Astrocyte (in vitro differentiated cells and primary cell): ENCODE measurements around the gene FGF9. TPM values are rescaled to one million over a fixed set of nuclear protein-coding genes. Genes with fewer than 3 reads are reported as not detected.

ENCODE experiments used
- DNase-seq: peaks from one replicate; pipeline ENCODE4 v3.0.0-alpha.2; 2010; ENCODE audit warnings: low read depth
- FAIRE-seq: peaks from 2 replicates; lab custom pipeline; 2011; peaks lifted over from hg19 to GRCh38; lab: Jason Lieb, UNC
- H2AFZ ChIP-seq: 2 replicates; pipeline ENCODE4 v1.6.0; 2012; ENCODE audit warnings: low read depth, low read length, inconsistent platforms
- H3K27ac ChIP-seq: 2 replicates; pipeline ENCODE4 v1.5.1; 2011; ENCODE audit warnings: low read depth, low read length, inconsistent platforms
- H3K27me3 ChIP-seq: 2 replicates; pipeline ENCODE4 v1.6.0; 2011; ENCODE audit warnings: low read length, inconsistent platforms; ENCODE audit not compliant: insufficient read depth
- H3K36me3 ChIP-seq: 2 replicates; pipeline ENCODE4 v1.5.1; 2011; ENCODE audit warnings: low read length, inconsistent platforms; ENCODE audit not compliant: insufficient read depth
- H3K4me1 ChIP-seq: 2 replicates; pipeline ENCODE4 v1.5.1; 2011; ENCODE audit warnings: low read length, inconsistent platforms; ENCODE audit not compliant: insufficient read depth
- H3K4me2 ChIP-seq: 2 replicates; pipeline ENCODE4 v1.6.0; 2012; ENCODE audit warnings: low read length, inconsistent platforms
- H3K4me3 ChIP-seq: 2 replicates; pipeline ENCODE4 v1.5.1; 2011; ENCODE audit warnings: low read depth, mild to moderate bottlenecking, low read length, inconsistent platforms; ENCODE audit not compliant: insufficient read depth
- H3K79me2 ChIP-seq: 2 replicates; pipeline ENCODE4 v1.6.0; 2012; ENCODE audit warnings: mild to moderate bottlenecking, low read length, inconsistent platforms; ENCODE audit not compliant: insufficient read depth
- H3K9ac ChIP-seq: 2 replicates; pipeline ENCODE4 v1.6.0; 2012; ENCODE audit warnings: mild to moderate bottlenecking, low read length, inconsistent platforms
- H3K9me3 ChIP-seq: 2 replicates; pipeline ENCODE4 v1.5.1; 2012; ENCODE audit warnings: low read depth, mild to moderate bottlenecking, low read length, inconsistent platforms; ENCODE audit not compliant: insufficient read depth
- H4K20me1 ChIP-seq: 2 replicates; pipeline ENCODE4 v1.6.0; 2012; ENCODE audit warnings: low read length, inconsistent platforms; ENCODE audit not compliant: insufficient read depth
- H3K27ac Mint-ChIP-seq: one replicate; pipeline ENCODE4 v1.8.0; 2021; ENCODE audit warnings: mild to moderate bottlenecking, mixed read lengths; ENCODE audit not compliant: unreplicated experiment
- H3K27me3 Mint-ChIP-seq: one replicate; pipeline ENCODE4 v1.8.0; 2021; ENCODE audit warnings: low read depth, mixed read lengths; ENCODE audit not compliant: unreplicated experiment
- H3K36me3 Mint-ChIP-seq: one replicate; pipeline ENCODE4 v1.8.0; 2021; ENCODE audit warnings: low read depth, mixed read lengths; ENCODE audit not compliant: unreplicated experiment
- H3K4me1 Mint-ChIP-seq: one replicate; pipeline ENCODE4 v1.8.0; 2021; ENCODE audit warnings: low read depth, mixed read lengths; ENCODE audit not compliant: unreplicated experiment
- H3K4me3 Mint-ChIP-seq: one replicate; pipeline ENCODE4 v1.8.0; 2021; ENCODE audit warnings: mild to moderate bottlenecking, moderate library complexity, mixed read lengths; ENCODE audit not compliant: unreplicated experiment
- H3K9me3 Mint-ChIP-seq: one replicate; pipeline ENCODE4 v1.8.0; 2021; ENCODE audit warnings: mild to moderate bottlenecking, mixed read lengths; ENCODE audit not compliant: unreplicated experiment
- CTCF ChIP-seq: IDR thresholded peaks from 2 replicates; pipeline ENCODE4 v1.5.1; 2011; ENCODE audit warnings: low read depth, mild to moderate bottlenecking, inconsistent platforms, low read length, moderate library complexity; ENCODE audit not compliant: insufficient read depth
- EZH2 ChIP-seq: IDR thresholded peaks from 2 replicates; pipeline ENCODE4 v1.6.1; 2012; ENCODE audit warnings: mild to moderate bottlenecking, low read length, inconsistent platforms; ENCODE audit not compliant: insufficient read depth
- total RNA-seq: library from RNA; stranded (reverse); gene quantifications from 2 replicates; pipeline ENCODE4 v1.2.1, GENCODE V29; 2021

FGF9 gene
- total RNA-seq, 1 donor from 2014 or later = 0.27 TPM

- Mint-ChIP-seq H3K36me3 (no peaks in the 10 kb centered on the region), H3K4me1 (peaks cover 7% of the 10 kb centered on the region), H3K27ac (no peak overlapping the region), H3K27me3 (no peaks in the 10 kb centered on the region), H3K4me3 (no peak overlapping the region), H3K9me3 (peaks cover 10% of the 10 kb centered on the region)
- no peak overlapping the region for H3K27ac ChIP-seq
- no peaks in the 10 kb centered on the region for H3K9me3 ChIP-seq
- FAIRE-seq (no peak), DNase-seq (no peak)
- TF ChIP-seq EZH2 (no peak), CTCF (no peak)
- no peak overlapping the region for H2AFZ ChIP-seq
- H3K79me2 ChIP-seq = no peaks in the 10 kb centered on the region
- H3K36me3 ChIP-seq = no peaks in the 10 kb centered on the region
- no peak overlapping the region for H3K4me3 ChIP-seq
- no peaks in the 10 kb centered on the region for H4K20me1 ChIP-seq
- no peaks in the 10 kb centered on the region for H3K4me1 ChIP-seq
- no peaks in the 10 kb centered on the region for H3K27me3 ChIP-seq
- no peak overlapping the region for H3K4me2 ChIP-seq
- H3K9ac ChIP-seq = no peak overlapping the region
These were observed 77.3 kb downstream of the FGF9 start for GRCh38 chr13:21748166-21748565.

GRCh38 chr13:21749410-21749809 is 78.5 kb downstream of the FGF9 start:
- Histone ChIP-seq H3K27ac (no peak overlapping the region), H3K79me2 (no peaks in the 10 kb centered on the region), H3K4me2 (no peak overlapping the region), H3K27me3 (no peaks in the 10 kb centered on the region), H3K9me3 (peaks cover 2% of the 10 kb centered on the region), H3K9ac (no peak overlapping the region), H3K4me1 (no peaks in the 10 kb centered on the region), H2AFZ (no peak overlapping the region), H3K4me3 (no peak overlapping the region), H4K20me1 (no peaks in the 10 kb centered on the region), H3K36me3 (no peaks in the 10 kb centered on the region)
- Mint-ChIP-seq H3K9me3 (peaks cover 10% of the 10 kb centered on the region), H3K4me3 (no peak overlapping the region), H3K27me3 (peaks cover 3% of the 10 kb centered on the region), H3K4me1 (peaks cover 7% of the 10 kb centered on the region), H3K36me3 (no peaks in the 10 kb centered on the region), H3K27ac (peak overlapping the region; percentile 27)
- FAIRE-seq = no peak
- DNase-seq = peak; percentile 54
- TF ChIP-seq EZH2 (no peak), CTCF (no peak)

- H3K4me2 ChIP-seq = no peak overlapping the region
- no peak for TF ChIP-seq CTCF
- no peak for TF ChIP-seq EZH2
- no peak overlapping the region for H3K27ac ChIP-seq
- H3K36me3 Mint-ChIP-seq = no peaks in the 10 kb centered on the region
- DNase-seq = no peak
- no peaks in the 10 kb centered on the region for H3K36me3 ChIP-seq
- peaks cover 5% of the 10 kb centered on the region for H3K9me3 ChIP-seq
- H3K4me3 ChIP-seq = no peak overlapping the region
- H2AFZ ChIP-seq = no peak overlapping the region
- H3K4me1 ChIP-seq = no peaks in the 10 kb centered on the region
- no peaks in the 10 kb centered on the region for H3K79me2 ChIP-seq
- no peak overlapping the region for H3K27ac Mint-ChIP-seq
- H3K27me3 ChIP-seq = no peaks in the 10 kb centered on the region
- peaks cover 11% of the 10 kb centered on the region for H3K4me1 Mint-ChIP-seq
- no peak for FAIRE-seq
- peaks cover 5% of the 10 kb centered on the region for H3K27me3 Mint-ChIP-seq
- no peaks in the 10 kb centered on the region for H4K20me1 ChIP-seq
- peaks cover 10% of the 10 kb centered on the region for H3K9me3 Mint-ChIP-seq
- H3K9ac ChIP-seq = no peak overlapping the region
- no peak overlapping the region for H3K4me3 Mint-ChIP-seq
These were observed 81.6 kb downstream of the FGF9 start for GRCh38 chr13:21752501-21752900.
